T1000 (cell line): ENCODE data around the gene SEMA3G.

Source experiments
- DNase-seq: peaks from one replicate; lab custom pipeline; 2025; ENCODE audit warnings: mixed read lengths; lab: John Stamatoyannopoulos, UW

SEMA3G gene

DNA sequence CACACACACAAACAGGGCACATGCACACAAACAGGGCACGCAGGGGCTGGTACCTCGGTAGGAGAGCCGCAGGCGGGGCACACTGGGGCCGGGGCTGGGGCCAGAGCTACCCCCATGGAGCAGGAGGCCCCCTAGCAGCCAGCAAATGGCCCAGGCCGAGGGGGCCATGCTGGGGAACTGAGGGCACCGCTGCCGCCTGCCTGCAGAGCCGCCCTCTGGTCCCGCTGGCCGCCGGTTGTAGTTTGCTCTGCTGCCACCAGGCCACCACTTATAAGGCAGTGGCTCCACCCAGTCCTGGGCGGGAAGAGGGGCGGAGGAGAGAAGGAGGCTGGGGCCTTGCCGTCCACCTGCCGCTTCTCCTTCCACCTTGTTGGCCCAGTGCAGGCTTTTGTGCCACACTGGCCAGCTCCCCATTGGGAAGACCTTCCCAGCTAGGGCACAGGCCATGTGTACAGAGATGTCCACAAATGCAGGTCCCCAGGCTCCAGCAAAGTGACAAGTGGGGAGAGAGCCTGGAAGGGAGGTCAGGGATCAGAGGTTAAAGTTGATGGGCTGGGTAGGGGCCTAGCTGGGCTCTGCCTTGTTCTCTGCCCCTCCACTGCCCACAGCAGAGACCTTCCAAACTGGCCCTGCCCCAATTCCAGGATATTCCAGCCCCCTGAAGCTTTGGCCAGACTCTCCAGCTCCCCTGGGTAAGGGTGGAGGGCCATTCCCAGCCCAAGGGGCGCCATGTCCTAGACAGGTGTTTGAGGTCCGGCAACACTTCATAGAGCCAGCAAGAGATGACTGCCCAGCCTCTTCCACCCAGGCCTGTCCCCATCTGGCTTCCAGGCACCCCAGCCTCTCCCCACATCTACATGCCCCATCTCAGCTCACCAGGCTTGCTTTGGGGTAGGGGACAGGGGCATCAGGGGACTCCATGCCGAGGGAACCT lies at the start of gene SEMA3G:
Gene SEMA3G (minus strand): TSS at position 244 of the 934 bp plus-strand sequence. CDS start 76 bp downstream, at position 168.
- DNase-seq = peak; percentile 19

DNA sequence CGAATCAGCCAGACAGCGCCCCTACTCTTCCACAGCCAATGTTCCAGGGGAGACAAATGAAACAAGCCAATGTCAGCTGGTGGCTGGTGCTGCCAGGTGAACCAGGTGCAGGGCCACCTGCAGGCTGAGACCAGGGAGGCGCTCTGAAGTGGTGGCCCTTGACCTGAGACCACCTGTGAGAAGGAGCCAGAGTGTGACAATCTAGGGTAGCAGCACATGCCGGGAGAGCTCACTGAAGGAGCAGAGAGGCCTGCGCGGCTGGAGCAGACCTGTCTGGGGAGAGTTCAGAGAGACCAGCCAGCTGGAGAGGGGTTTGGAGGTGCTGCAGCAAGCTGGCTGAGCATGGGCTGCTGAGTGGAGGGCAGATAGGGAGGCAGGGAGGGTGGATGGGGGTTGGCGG lies 49.5 kb upstream of the SEMA3G start:
- no peak for DNase-seq

DNA sequence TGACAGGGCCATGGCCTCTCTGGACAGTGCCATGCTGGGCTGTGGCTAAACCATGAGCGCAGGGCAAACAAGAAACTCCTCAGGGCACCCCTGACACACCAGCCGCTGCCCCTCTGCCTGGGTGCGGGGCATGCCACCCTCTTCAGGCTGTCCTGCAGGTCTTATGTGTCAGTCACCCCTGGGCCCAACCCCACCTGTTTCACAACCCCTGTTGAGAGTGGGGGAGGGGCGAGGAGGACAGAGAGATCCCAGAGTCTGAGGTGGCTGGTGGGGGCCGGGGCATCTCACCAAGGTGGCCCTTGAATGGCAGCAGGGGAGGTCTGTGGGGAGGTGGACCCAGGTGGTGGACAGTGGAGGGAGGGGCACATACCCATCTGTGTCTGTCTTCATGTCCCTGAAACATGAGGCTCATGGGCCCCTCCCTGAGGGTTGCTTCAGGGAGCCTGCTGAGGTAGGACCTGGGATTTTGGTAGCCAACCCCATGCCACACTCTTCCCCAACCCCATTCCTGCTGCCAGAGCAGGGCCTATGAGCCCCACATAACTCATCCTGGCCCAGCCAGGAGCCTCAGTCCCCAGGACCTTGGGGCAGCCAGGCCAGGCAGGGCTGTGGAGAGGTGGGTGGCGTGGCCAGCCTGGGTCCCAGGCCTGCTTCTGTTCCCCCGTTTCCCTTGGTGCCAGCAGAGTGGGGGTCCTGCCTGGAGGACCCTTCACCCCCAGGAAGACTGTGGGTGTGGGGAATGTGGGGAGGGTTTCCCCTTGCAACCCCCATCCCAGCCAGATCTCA lies 48.5 kb upstream of the SEMA3G start:
- DNase-seq = no peak

DNA sequence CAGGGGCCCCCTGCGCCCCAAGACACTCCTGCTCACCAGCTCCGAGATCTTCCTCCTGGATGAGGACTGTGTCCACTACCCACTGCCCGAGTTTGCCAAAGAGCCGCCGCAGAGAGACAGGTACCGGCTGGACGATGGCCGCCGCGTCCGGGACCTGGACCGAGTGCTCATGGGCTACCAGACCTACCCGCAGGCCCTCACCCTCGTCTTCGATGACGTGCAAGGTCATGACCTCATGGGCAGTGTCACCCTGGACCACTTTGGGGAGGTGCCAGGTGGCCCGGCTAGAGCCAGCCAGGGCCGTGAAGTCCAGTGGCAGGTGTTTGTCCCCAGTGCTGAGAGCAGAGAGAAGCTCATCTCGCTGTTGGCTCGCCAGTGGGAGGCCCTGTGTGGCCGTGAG lies 47.2 kb upstream of the SEMA3G start:
- no peak for DNase-seq

DNA sequence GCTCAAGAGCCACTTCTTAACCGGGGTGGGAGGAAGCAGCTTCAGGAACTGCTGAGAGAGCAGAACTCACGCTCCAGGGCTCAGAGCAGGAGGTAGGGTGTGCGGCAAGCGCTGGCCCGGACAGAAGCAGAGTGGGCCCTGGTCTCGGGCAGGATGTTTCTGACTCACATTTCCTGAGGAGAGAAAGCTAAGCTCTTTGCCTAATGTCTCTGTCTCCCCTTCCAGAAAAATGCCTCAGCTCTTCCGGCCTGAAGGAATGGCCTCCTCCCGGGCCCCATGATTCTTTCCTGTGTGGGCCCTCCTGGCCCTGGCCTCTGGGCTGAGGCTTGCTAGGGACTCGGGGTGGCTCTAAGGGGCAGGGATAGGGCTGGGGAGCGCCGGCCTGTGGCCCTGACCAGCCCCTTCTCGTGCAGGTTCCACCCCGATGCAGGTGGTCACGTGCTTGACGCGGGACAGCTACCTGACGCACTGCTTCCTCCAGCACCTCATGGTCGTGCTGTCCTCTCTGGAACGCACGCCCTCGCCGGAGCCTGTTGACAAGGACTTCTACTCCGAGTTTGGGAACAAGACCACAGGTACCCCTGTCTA lies 46.1 kb upstream of the SEMA3G start:
- DNase-seq = no peak

DNA sequence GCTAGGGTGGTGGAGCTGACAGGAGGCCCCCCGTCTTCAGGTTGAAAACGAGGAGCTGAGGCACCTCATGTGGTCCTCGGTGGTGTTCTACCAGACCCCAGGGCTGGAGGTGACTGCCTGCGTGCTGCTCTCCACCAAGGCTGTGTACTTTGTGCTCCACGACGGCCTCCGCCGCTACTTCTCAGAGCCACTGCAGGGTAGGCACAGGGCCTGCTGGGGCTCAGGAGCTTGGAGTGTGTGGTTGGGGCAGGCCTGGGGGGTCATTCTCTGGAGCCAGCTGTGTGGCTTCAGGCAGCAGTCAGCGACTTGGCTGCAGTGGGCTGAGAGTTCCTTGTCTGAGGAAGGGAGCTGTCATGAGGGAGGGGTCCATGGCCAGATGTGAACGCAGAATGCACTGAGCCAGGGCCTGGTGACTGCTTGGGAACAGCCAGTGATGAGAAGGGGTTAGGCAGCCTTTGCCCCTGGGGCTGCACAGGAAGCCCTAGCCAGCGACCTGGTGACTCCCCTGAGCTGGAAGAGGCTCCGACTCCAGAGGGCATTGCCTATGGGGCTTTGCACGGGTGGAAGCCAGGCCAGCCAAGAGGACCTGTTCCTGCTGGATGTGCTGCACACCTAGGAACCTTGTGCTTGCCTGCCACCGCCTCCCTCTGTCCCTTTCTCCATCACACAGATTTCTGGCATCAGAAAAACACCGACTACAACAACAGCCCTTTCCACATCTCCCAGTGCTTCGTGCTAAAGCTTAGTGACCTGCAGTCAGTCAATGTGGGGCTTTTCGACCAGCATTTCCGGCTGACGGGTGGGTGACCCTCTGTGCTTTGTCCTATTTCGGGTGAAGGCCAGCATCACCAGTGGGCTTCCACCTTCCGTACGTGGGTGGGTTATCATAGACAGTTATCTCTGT lies 45.4 kb upstream of the SEMA3G start:
- no peak for DNase-seq

DNA sequence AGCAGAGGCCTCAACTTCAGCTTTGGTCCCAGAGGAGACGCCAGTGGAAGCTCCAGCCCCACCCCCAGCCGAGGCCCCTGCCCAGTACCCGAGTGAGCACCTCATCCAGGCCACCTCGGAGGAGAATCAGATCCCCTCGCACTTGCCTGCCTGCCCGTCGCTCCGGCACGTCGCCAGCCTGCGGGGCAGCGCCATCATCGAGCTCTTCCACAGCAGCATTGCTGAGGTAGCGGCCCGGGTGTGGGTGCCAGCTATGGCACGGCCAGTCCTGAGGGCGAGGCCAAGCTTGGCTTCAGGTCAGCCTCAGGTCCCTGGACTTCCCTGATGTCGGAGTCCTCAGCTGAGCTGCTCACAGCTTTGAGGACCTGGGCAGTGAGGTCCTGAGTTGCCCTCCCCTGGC lies 44.5 kb upstream of the SEMA3G start:
- DNase-seq = no peak

DNA sequence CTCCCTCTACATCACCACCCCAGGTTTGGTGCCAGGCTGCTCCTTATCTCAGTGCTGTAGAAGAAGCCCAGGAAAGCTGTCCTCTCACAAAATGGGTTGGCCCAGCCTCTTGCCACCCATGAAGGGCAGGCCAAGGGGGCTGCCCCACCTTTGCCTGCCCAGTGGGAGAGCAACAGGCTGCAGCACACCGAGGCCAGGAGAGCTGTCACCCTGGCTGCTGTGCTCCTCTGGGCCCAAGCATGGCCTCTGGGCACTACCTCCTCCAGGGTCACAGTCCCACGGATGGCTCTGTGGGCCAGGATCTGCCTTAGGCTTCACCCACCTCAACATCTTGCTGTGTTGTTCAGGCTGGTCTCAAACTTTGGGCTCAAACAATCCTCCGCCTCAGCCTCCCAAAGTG lies 43.8 kb upstream of the SEMA3G start:
- no peak for DNase-seq

DNA sequence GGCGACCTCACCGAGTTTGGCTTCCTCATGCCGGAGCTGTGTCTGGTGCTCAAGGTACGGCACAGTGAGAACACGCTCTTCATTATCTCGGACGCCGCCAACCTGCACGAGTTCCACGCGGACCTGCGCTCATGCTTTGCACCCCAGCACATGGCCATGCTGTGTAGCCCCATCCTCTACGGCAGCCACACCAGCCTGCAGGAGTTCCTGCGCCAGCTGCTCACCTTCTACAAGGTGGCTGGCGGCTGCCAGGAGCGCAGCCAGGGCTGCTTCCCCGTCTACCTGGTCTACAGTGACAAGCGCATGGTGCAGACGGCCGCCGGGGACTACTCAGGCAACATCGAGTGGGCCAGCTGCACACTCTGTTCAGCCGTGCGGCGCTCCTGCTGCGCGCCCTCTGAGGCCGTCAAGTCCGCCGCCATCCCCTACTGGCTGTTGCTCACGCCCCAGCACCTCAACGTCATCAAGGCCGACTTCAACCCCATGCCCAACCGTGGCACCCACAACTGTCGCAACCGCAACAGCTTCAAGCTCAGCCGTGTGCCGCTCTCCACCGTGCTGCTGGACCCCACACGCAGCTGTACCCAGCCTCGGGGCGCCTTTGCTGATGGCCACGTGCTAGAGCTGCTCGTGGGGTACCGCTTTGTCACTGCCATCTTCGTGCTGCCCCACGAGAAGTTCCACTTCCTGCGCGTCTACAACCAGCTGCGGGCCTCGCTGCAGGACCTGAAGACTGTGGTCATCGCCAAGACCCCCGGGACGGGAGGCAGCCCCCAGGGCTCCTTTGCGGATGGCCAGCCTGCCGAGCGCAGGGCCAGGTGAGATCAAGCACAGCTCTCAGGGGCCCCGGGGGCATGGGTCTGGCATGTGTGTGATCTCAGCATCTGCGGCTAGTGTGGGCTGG lies 43.1 kb upstream of the SEMA3G start:
- no peak for DNase-seq

DNA sequence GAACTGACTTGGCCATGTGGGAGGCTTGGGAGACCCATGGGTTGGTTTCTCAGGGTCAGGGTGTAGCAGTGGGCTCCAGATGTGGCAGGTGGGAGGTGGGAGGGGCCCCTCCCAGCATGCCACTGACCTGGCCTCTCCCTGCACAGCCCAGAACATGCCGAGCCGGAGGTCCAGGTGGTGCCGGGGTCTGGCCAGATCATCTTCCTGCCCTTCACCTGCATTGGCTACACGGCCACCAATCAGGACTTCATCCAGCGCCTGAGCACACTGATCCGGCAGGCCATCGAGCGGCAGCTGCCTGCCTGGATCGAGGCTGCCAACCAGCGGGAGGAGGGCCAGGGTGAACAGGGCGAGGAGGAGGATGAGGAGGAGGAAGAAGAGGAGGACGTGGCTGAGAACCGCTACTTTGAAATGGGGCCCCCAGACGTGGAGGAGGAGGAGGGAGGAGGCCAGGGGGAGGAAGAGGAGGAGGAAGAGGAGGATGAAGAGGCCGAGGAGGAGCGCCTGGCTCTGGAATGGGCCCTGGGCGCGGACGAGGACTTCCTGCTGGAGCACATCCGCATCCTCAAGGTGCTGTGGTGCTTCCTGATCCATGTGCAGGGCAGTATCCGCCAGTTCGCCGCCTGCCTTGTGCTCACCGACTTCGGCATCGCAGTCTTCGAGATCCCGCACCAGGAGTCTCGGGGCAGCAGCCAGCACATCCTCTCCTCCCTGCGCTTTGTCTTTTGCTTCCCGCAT lies 42.3 kb upstream of the SEMA3G start:
- no peak for DNase-seq

DNA sequence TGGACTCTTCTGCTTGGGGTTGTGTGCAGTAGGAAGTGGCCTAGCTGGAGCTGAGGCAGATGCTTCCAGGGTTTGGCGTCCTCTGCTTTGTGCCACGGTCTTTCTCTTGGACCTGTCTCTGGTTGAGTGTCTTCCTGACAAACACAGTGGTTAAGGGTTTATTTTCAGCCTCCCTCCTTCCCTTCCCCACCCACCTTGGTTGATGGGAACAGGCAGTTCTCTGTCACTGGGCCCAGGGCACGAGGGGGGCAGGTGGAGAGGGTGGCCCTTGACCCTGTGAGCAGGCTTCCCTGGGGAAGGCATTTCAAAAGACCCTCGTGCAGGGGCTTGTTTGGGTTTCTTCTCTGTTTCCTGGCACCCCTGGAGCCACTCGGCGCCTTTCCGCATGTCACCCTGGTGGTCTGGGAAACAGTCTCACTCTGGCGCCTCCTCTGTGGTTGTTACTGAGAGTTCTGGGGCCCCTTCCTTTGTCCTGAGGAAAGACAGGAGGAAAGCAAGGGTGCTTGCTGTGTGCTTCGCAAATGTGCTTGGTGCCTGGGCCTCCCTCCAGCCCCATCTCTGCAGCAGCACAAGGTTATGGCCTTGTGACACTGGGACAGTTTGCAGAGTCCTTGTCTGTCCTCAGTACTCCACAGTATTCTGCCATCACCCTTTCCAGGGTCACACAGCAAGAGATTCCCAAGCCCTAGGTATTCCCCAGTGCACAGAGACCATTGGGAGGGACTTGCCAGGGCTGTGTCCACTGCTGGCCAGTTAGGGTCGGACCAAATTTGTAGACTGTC lies 40.0 kb upstream of the SEMA3G start:
- DNase-seq = no peak

DNA sequence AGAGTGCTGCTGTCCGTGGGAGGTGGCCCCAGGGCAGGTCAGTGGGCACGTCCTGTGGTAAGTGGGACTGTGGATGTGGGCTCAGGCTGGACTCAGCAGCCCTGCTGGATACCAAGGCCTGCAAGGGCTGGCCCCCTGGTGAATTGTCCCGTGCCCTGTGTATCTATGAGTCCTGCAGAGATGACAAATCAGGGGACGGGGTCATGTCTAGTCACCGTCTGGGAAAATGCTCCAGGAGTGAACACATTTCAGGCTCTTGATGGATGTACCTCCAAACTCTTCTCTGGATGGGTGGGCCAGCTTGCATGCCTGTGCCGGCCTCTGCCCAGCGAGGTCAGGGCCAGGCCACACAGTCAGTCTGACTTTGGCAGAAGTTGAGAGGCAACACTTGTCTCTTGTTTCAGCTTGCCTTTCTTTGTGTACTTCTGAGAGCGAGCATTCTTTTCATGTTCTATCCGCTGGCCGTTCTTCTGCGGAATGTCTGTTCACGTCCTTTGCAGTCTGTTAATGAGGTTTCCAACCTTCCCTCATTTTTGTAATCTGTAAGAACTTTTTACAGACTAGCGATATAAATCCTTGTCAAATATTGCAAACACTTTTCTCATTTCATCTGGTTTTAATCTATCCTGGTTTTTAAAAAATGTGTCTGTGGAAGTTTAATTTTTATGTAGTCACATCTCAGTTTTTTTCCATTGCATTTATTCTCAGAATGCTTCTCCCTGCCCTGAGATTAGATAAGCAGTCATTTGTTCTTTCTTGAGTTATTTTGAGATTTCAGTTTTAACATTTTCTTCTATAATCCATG lies 38.9 kb upstream of the SEMA3G start:
- no peak for DNase-seq

DNA sequence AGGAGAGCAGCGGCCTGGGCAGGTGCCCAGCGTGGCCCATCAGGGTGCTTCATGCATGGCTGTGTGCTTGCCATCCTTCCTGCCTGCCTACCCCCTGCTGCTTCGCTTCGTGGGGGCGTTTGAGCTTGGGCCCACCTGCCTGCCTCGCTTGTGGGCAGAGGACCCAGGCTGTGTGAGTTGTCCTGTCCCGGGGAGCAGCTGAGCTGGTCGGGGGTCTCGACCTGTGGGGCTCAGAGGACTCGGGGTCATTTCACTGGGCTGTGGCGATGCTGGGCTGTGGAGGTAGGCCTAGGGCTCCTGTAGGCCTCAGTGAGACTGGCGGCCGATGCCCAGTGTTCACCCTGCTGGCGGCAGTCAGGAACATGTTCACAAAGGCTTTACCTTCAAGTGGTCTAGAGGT lies 38.2 kb upstream of the SEMA3G start:
- DNase-seq = no peak

DNA sequence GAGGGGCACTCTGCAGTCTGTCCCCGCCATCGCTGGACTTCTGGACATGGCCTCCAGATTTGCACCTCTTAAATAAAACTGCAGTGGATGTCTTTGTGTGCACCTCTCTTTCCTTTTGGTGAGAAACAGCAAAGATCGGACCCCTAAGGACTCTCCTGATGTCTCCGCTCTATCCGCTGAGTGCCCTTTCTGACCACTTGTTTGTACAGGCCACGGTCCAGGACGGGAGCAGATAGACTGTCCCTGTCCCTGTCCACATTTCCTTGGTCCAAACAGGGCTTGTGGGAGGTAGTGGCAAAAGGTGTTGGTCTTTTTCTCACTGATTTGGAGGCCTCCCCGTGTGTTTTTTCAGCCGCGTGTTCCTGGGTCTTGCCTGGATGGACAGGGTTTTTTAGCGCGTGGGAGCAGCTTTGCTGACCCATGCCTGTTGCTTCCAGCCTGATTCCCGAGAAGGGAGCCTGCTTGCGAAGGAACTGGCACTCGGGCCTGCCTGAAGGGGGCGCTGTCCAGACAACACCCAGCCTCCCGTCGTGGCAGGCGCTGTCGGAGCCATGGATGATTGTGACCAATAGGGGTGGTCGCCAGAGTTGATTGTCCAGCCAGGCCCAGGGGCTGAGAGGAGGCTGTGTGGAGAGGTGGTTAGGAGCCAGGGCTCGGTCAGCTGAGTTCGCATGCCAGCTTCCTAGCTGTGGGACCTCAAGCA lies 37.1 kb upstream of the SEMA3G start:
- no peak for DNase-seq

DNA sequence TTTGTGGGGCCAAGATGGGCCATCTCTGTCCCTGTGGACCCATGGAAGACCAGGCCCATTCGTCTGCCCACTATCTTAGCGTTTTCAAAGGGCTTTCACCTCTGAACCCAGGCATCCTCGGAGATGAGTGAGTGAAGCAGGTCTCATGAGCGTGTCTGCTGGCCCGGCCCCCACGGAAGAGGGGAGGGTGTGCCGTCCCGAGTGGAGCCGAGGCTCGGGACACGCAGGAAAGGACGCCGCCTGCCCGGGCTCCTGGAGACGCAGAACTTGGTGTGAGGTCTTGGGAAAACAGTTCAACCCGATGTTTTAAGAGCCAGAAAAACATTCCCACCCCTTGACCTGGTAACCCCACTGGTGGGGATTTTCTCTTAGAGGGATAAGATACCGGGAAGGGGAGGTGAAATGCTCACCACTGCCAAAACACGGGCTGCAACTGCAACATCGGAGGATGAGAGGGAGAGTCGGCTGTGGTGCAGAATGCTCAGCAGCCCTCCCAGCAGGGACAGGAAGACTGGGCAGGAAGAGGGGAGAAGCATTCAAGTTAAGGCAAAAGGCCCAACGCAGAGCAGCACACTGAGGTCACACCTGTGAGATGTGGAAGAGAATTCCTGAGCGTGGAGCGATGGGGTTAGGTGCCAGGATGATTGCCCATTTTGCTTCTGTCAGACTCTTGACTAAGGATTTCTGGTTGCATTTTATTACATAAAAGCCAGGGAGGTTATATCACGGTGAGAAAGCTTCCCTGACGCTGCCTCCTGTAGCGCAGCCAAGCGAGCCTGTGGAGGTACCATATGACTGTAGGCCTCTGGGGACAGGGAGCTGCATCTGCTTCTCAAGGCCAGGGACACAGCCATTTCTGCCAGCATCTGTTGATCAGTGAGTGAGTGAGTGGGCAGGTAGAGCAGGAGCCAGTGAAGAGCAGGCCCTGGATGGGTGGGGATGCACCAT lies 36.1 kb upstream of the SEMA3G start:
- no peak for DNase-seq

DNA sequence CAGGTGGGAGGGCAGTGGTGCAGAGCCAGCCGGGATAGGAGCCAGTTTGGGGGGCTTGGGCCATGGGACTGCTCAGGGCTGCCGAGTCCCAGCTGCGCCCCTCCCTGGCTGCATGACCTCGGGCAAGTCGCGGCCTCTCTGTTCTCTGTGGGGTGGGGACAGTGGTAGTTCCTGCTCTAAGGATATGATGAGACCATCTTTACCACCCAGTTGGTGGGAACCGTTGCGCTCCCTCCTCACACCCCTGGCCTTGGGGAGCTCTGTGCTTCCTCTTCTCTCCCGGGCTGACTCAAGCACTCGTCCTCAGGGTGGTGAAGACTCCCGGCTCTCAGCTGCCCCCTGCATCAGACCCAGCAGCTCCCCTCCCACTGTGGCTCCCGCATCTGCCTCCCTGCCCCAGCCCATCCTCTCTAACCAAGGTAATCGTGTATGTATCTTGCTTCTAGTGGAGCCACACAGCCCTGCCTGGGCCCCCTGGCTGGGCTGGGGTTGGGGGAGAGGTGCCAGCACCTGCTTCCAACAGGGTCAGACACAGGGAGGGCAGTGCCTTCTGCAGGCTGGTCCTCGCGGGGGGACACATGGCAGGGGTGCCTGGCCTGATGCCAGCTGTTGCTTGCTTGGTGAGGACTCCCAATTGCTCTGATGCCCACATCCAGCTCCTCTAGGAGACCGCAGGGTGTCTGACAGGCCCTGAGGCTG lies 35.1 kb upstream of the SEMA3G start:
- DNase-seq = no peak
